DOHH2 (cell line): ENCODE measurements around the gene TUBA8.
"Not testable (repeated sequence)": the region's sequence is repeated elsewhere in the genome, so short reads cannot be mapped to it uniquely, and the experiment has no call there.

Source experiments
- CTCF ChIP-seq: fragments of 200-600 bp; sonication (generic); IDR thresholded peaks from one replicate; pipeline ENCODE4 v1.5.1; 2014; ENCODE audit warnings: antibody characterized with exemption, mild to moderate bottlenecking, low read depth, low read length; ENCODE audit not compliant: poor library complexity, severe bottlenecking
- EZH2phosphoT487 ChIP-seq: fragments of 200-600 bp; sonication (generic); IDR thresholded peaks from 2 replicates; pipeline ENCODE4 v1.6.1; 2017; ENCODE audit warnings: borderline replicate concordance, mild to moderate bottlenecking, antibody characterized with exemption, low read length, moderate library complexity, mixed read lengths

GRCh38 chr22:18063715-18064114 lies 46.9 kb upstream of the TUBA8 start:
- not testable (repeated sequence) for TF ChIP-seq CTCF, EZH2phosphoT487
